Measurements from ENCODE around the gene ENPP7. TPM values are rescaled to one million over a fixed set of nuclear protein-coding genes. Genes with fewer than 3 reads are reported as not detected.

The ENPP7 gene
- total RNA-seq, 1 donor from 2014 or later, result not detected

GRCh38 chr17:79728169-79728907, 2.4 kb upstream of the ENPP7 start:
- intact Hi-C loops (cut with DNase I), result no loop called here
- DNase-seq (ENCODE audit: low spot score), result peak; percentile 91
- peak; percentile 91 for ATAC-seq

GRCh38 chr17:79728908-79729471, 1.8 kb upstream of the ENPP7 start:
- peak; percentile 23 for ATAC-seq
- intact Hi-C loops (cut with DNase I), result no loop called here
- DNase-seq (ENCODE audit: low spot score), result no peak

- intact Hi-C loops (cut with DNase I), result no loop called here
- ATAC-seq, result no peak
Measured at GRCh38 chr17:79729761-79730160, 982 bp upstream of the ENPP7 start.

GRCh38 chr17:79730437-79730768, 340 bp upstream of the ENPP7 start:
- no peak for ATAC-seq
- intact Hi-C loops (cut with DNase I), result no loop called here
- no peak for DNase-seq (ENCODE audit: low spot score)

More at GRCh38 chr17:79729761-79730160, 982 bp upstream of the ENPP7 start:
- no peak for DNase-seq (ENCODE audit: low spot score)

GRCh38 chr17:79732254-79732653, 1.5 kb downstream of the ENPP7 start:
- no peak for ATAC-seq
- DNase-seq (ENCODE audit: low spot score), result no peak
- intact Hi-C loops (cut with DNase I), result no loop called here

GRCh38 chr17:79732804-79733691, 2.3 kb downstream of the ENPP7 start:
- intact Hi-C loops (cut with DNase I), result no loop called here
- ATAC-seq (peak; percentile 67), DNase-seq (ENCODE audit: low spot score) (no peak)

GRCh38 chr17:79733692-79734070, 2.9 kb downstream of the ENPP7 start:
- DNase-seq (ENCODE audit: low spot score), result no peak
- no peak for ATAC-seq
- intact Hi-C loops (cut with DNase I), result no loop called here

- ATAC-seq, result no peak
- DNase-seq (ENCODE audit: low spot score), result no peak
- intact Hi-C loops (cut with DNase I), result no loop called here
Measured at GRCh38 chr17:79735096-79735495, 4.4 kb downstream of the ENPP7 start.

GRCh38 chr17:79737046-79737921, 6.5 kb downstream of the ENPP7 start:
- ATAC-seq, result no peak
- intact Hi-C loops (cut with DNase I), result no loop called here
- no peak for DNase-seq (ENCODE audit: low spot score)

GRCh38 chr17:79737922-79738578, 7.3 kb downstream of the ENPP7 start:
- no peak for DNase-seq (ENCODE audit: low spot score)
- ATAC-seq, result no peak
- intact Hi-C loops (cut with DNase I), result no loop called here

GRCh38 chr17:79738643-79739042, 7.9 kb downstream of the ENPP7 start:
- intact Hi-C loops (cut with DNase I), result no loop called here
- ATAC-seq (no peak), DNase-seq (ENCODE audit: low spot score) (no peak)

GRCh38 chr17:79739148-79740062, 8.7 kb downstream of the ENPP7 start:
- intact Hi-C loops (cut with DNase I), result no loop called here

GRCh38 chr17:79740413-79740812, 9.7 kb downstream of the ENPP7 start:
- intact Hi-C loops (cut with DNase I), result no loop called here
- DNase-seq (ENCODE audit: low spot score), result no peak

More at GRCh38 chr17:79739148-79740062, 8.7 kb downstream of the ENPP7 start:
- ATAC-seq (no peak), DNase-seq (ENCODE audit: low spot score) (no peak)

GRCh38 chr17:79741401-79741750, 10.6 kb downstream of the ENPP7 start:
- ATAC-seq (no peak), DNase-seq (ENCODE audit: low spot score) (no peak)
- intact Hi-C loops (cut with DNase I), result no loop called here

More at GRCh38 chr17:79740413-79740812, 9.7 kb downstream of the ENPP7 start:
- no peak for ATAC-seq

GRCh38 chr17:79741751-79742588, 11.2 kb downstream of the ENPP7 start:
- DNase-seq (ENCODE audit: low spot score), result peak; percentile 82
- ATAC-seq, result peak; percentile 63
- intact Hi-C loops (cut with DNase I), result no loop called here

- intact Hi-C loops (cut with DNase I), result no loop called here
- no peak for DNase-seq (ENCODE audit: low spot score)
Measured at GRCh38 chr17:79742589-79742918, 11.8 kb downstream of the ENPP7 start.

GRCh38 chr17:79742951-79743476, 12.3 kb downstream of the ENPP7 start:
- ATAC-seq (no peak), DNase-seq (ENCODE audit: low spot score) (no peak)
- intact Hi-C loops (cut with DNase I), result no loop called here

More at GRCh38 chr17:79742589-79742918, 11.8 kb downstream of the ENPP7 start:
- no peak for ATAC-seq
